GM23248 (cell line): Measurements from ENCODE around the gene AGER.

Experiments used
- EZH2 ChIP-seq: fragments of 200-600 bp; sonication (generic); IDR thresholded peaks from 2 replicates; pipeline ENCODE4 v1.6.1; 2018; ENCODE audit warnings: antibody characterized with exemption, mild to moderate bottlenecking; ENCODE audit not compliant: insufficient read depth, poor library complexity, severe bottlenecking
- EZH2phosphoT487 ChIP-seq: fragments of 200-600 bp; sonication (generic); IDR thresholded peaks from 2 replicates; pipeline ENCODE4 v1.6.1; 2018; ENCODE audit warnings: antibody characterized with exemption, moderate library complexity, mild to moderate bottlenecking, low read depth; ENCODE audit not compliant: insufficient read depth

DNA sequence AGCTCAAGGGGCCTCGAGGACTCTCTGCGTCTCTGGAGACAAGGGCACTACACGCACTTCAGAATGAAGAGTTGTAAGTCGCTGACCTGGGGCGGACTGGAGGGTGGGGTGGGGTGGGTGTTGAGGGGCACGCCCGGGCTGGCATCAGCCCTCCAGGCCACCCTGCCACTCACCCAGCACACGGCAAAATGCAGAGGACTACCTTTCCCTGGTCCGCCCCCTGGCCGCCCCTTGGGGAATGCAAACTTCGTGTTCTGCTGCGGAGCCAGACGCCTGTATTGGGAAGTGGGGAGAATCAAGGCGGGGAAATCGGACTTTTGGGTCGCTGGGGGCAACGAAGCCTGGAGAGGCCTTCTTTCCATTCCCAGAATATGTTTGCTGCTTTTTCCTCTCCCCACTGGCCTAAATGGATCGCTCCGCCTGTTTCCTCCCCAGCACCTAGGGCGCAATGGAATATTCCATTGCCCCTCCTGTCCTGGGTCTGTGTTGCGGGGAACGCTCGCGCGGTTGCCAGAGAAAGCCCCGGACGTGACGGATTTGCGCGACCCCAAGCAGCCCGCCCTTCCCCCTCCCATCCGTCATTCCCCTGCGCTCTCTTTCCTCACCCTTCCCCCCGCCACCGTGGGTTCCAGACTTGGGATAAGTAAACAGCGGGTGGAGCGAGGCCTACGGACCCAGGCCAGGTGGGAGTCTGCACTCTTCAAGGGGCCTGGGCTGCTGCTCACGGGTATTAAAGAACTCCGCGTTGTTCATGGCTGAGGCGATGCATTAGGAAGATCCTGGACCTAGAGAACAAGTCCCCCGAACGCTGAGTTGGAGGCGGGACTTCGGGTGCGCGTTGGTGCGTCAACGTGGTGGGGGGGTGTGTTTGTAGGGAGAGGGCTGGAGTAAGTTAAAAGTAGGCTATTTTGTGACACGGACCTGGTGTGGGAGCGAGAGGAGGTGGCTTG is 30.2 kb downstream of the AGER start, which contains the start of gene PPT2:
- TF ChIP-seq EZH2phosphoT487 (no peak), EZH2 (no peak)
